VCaP (cell line): ENCODE results near the gene SBNO2.

Source experiments
- H3K27ac ChIP-seq: fragments of 450-650 bp; 2 replicates; pipeline ENCODE4 v1.5.1; 2017
- CTCF ChIP-seq: fragments of 450-650 bp; conservative IDR thresholded peaks from 2 replicates; pipeline ENCODE4 v1.5.1; 2017; ENCODE audit warnings: mild to moderate bottlenecking, moderate library complexity

Gene SBNO2

GRCh38 chr19:1065606-1066109 is 108.4 kb downstream of the SBNO2 start:
- no peak overlapping the region for H3K27ac ChIP-seq
- TF ChIP-seq CTCF = no peak

- TF ChIP-seq CTCF = peak; percentile 85
- H3K27ac ChIP-seq = no peak overlapping the region
Measured at GRCh38 chr19:1064661-1065605, 109.1 kb downstream of the SBNO2 start.

GRCh38 chr19:1063909-1064660 is 110.0 kb downstream of the SBNO2 start:
- H3K27ac ChIP-seq = no peak overlapping the region
- no peak for TF ChIP-seq CTCF

GRCh38 chr19:1063030-1063908 is 110.8 kb downstream of the SBNO2 start:
- no peak overlapping the region for H3K27ac ChIP-seq
- TF ChIP-seq CTCF = no peak

- TF ChIP-seq CTCF = no peak
- no peak overlapping the region for H3K27ac ChIP-seq
Measured at GRCh38 chr19:1062387-1063029, 111.6 kb downstream of the SBNO2 start.

GRCh38 chr19:1061987-1062386 is 112.1 kb downstream of the SBNO2 start:
- TF ChIP-seq CTCF = no peak
- no peak overlapping the region for H3K27ac ChIP-seq
